IPS-18a (cell line): ENCODE results near the gene HOXA4.

Experiments
- H3K27ac ChIP-seq: one replicate; pipeline ENCODE4 v1.5.1; 2013; ENCODE audit warnings: low read length
- H3K27me3 ChIP-seq: one replicate; pipeline ENCODE4 v1.6.1; 2013; ENCODE audit warnings: mild to moderate bottlenecking, low read length; ENCODE audit not compliant: control insufficient read depth, insufficient read depth
- H3K36me3 ChIP-seq: one replicate; pipeline ENCODE4 v1.6.1; 2013; ENCODE audit warnings: low read depth, low read length; ENCODE audit not compliant: control insufficient read depth
- H3K4me1 ChIP-seq: one replicate; pipeline ENCODE4 v1.6.1; 2013; ENCODE audit warnings: low read depth, low read length; ENCODE audit not compliant: control insufficient read depth
- H3K4me3 ChIP-seq: one replicate; pipeline ENCODE4 v1.5.1; 2013; ENCODE audit warnings: low read length
- H3K9ac ChIP-seq: one replicate; pipeline ENCODE4 v1.6.1; 2013; ENCODE audit warnings: mild to moderate bottlenecking, low read length, moderate library complexity
- H3K9me3 ChIP-seq: one replicate; pipeline ENCODE4 v1.6.1; 2013; ENCODE audit warnings: low read depth, low read length; ENCODE audit not compliant: control insufficient read depth

The HOXA4 gene

GRCh38 chr7:27160546-27161213 is 30.1 kb upstream of the HOXA4 start:
- H3K36me3 ChIP-seq: no peaks in the 10 kb centered on the region
- H3K4me3 ChIP-seq: peak overlapping the region; percentile 48
- no peak overlapping the region for H3K9ac ChIP-seq
- no peaks in the 10 kb centered on the region for H3K9me3 ChIP-seq
- peaks cover 100% of the 10 kb centered on the region for H3K27me3 ChIP-seq
- H3K4me1 ChIP-seq: peaks cover 3% of the 10 kb centered on the region
- no peak overlapping the region for H3K27ac ChIP-seq

GRCh38 chr7:27160145-27160545 is 29.6 kb upstream of the HOXA4 start:
- Histone ChIP-seq H3K9ac (no peak overlapping the region), H3K27me3 (peaks cover 100% of the 10 kb centered on the region), H3K4me1 (peaks cover 3% of the 10 kb centered on the region), H3K27ac (no peak overlapping the region), H3K9me3 (no peaks in the 10 kb centered on the region), H3K36me3 (no peaks in the 10 kb centered on the region), H3K4me3 (peak overlapping the region; percentile 48)

GRCh38 chr7:27159266-27160144 is 28.9 kb upstream of the HOXA4 start:
- Histone ChIP-seq H3K4me3 (no peak overlapping the region), H3K9ac (no peak overlapping the region), H3K4me1 (peaks cover 3% of the 10 kb centered on the region), H3K36me3 (no peaks in the 10 kb centered on the region), H3K27ac (no peak overlapping the region), H3K9me3 (no peaks in the 10 kb centered on the region), H3K27me3 (peaks cover 100% of the 10 kb centered on the region)

GRCh38 chr7:27158436-27159265 is 28.1 kb upstream of the HOXA4 start:
- peaks cover 3% of the 10 kb centered on the region for H3K4me1 ChIP-seq
- H3K27ac ChIP-seq: no peak overlapping the region
- H3K9ac ChIP-seq: no peak overlapping the region
- H3K36me3 ChIP-seq: no peaks in the 10 kb centered on the region
- no peaks in the 10 kb centered on the region for H3K9me3 ChIP-seq
- H3K4me3 ChIP-seq: no peak overlapping the region
- H3K27me3 ChIP-seq: peaks cover 100% of the 10 kb centered on the region

GRCh38 chr7:27157702-27158431 is 27.3 kb upstream of the HOXA4 start:
- Histone ChIP-seq H3K9me3 (no peaks in the 10 kb centered on the region), H3K27me3 (peaks cover 100% of the 10 kb centered on the region), H3K4me1 (peaks cover 3% of the 10 kb centered on the region), H3K36me3 (no peaks in the 10 kb centered on the region), H3K4me3 (no peak overlapping the region), H3K9ac (no peak overlapping the region), H3K27ac (no peak overlapping the region)

GRCh38 chr7:27156916-27157701 is 26.6 kb upstream of the HOXA4 start:
- Histone ChIP-seq H3K27ac (no peak overlapping the region), H3K9ac (no peak overlapping the region), H3K4me3 (no peak overlapping the region), H3K36me3 (no peaks in the 10 kb centered on the region), H3K4me1 (peaks cover 3% of the 10 kb centered on the region), H3K27me3 (peaks cover 100% of the 10 kb centered on the region), H3K9me3 (no peaks in the 10 kb centered on the region)

GRCh38 chr7:27156508-27156898 is 25.9 kb upstream of the HOXA4 start, which contains the start of gene HOXA7:
HOXA7 (minus strand) TSS chr7:27156675; CDS start chr7:27156545, 130 bp downstream.
- peak within 1 kb of the TSS; percentile 51 for H3K4me3 ChIP-seq
- H3K9ac ChIP-seq: no peak within 1 kb of the TSS
- H3K4me1 ChIP-seq: peaks cover 3% of the 10 kb centered on the region
- peaks cover 100% of the 10 kb centered on the region for H3K27me3 ChIP-seq
- H3K9me3 ChIP-seq: no peaks in the 10 kb centered on the region
- no peaks in the 10 kb centered on the region for H3K36me3 ChIP-seq
- H3K27ac ChIP-seq: no peak within 1 kb of the TSS

GRCh38 chr7:27155816-27156507 is 25.4 kb upstream of the HOXA4 start:
- peak overlapping the region; percentile 51 for H3K4me3 ChIP-seq
- no peaks in the 10 kb centered on the region for H3K36me3 ChIP-seq
- no peak overlapping the region for H3K27ac ChIP-seq
- no peak overlapping the region for H3K9ac ChIP-seq
- H3K4me1 ChIP-seq: peaks cover 3% of the 10 kb centered on the region
- H3K9me3 ChIP-seq: no peaks in the 10 kb centered on the region
- H3K27me3 ChIP-seq: peaks cover 100% of the 10 kb centered on the region

GRCh38 chr7:27154901-27155815 is 24.6 kb upstream of the HOXA4 start:
- H3K9me3 ChIP-seq: no peaks in the 10 kb centered on the region
- no peak overlapping the region for H3K4me3 ChIP-seq
- no peaks in the 10 kb centered on the region for H3K36me3 ChIP-seq
- H3K9ac ChIP-seq: no peak overlapping the region
- H3K4me1 ChIP-seq: peaks cover 3% of the 10 kb centered on the region
- H3K27me3 ChIP-seq: peaks cover 100% of the 10 kb centered on the region
- H3K27ac ChIP-seq: no peak overlapping the region
